H9 (cell line): ENCODE results near the gene USP3. TPM values are rescaled to one million over a fixed set of nuclear protein-coding genes. Genes with fewer than 3 reads are reported as not detected.

Experiments used
- DNase-seq: peaks from one replicate; pipeline ENCODE4 v3.0.0-alpha.2; 2017
- H2AFZ ChIP-seq: one replicate; pipeline ENCODE4 v1.6.1; 2013; ENCODE audit warnings: mild to moderate bottlenecking, low read length, control low read depth, moderate library complexity
- H2AK5ac ChIP-seq: 2 replicates; pipeline ENCODE4 v1.6.1; 2013; ENCODE audit warnings: low read length, control low read depth, mixed read lengths; ENCODE audit not compliant: insufficient read length
- H2BK120ac ChIP-seq: one replicate; pipeline ENCODE4 v1.6.1; 2013; ENCODE audit warnings: low read depth, mild to moderate bottlenecking, low read length, control low read depth, inconsistent platforms; ENCODE audit not compliant: poor library complexity, severe bottlenecking
- H2BK12ac ChIP-seq: 2 replicates; pipeline ENCODE4 v1.6.1; 2013; ENCODE audit warnings: low read length, control low read depth, mixed read lengths, low read depth; ENCODE audit not compliant: insufficient read length
- H2BK15ac ChIP-seq: 2 replicates; pipeline ENCODE4 v1.6.1; 2013; ENCODE audit warnings: low read depth, low read length, control low read depth
- H2BK20ac ChIP-seq: one replicate; pipeline ENCODE4 v1.6.1; 2013; ENCODE audit warnings: low read depth, mild to moderate bottlenecking, low read length, control low read depth, inconsistent platforms; ENCODE audit not compliant: poor library complexity, severe bottlenecking
- H2BK5ac ChIP-seq: 2 replicates; pipeline ENCODE4 v1.6.1; 2013; ENCODE audit warnings: low read length, control low read depth, mixed read lengths; ENCODE audit not compliant: insufficient read length
- H3K14ac ChIP-seq: 2 replicates; pipeline ENCODE4 v1.6.1; 2013; ENCODE audit warnings: low read length, control low read depth; ENCODE audit not compliant: insufficient read depth
- H3K18ac ChIP-seq: 2 replicates; pipeline ENCODE4 v1.6.1; 2013; ENCODE audit warnings: low read depth, mild to moderate bottlenecking, mixed read lengths, low read length, control low read depth; ENCODE audit not compliant: insufficient read length
- H3K23ac ChIP-seq: 2 replicates; pipeline ENCODE4 v1.6.1; 2013; ENCODE audit warnings: low read length, control low read depth, mixed read lengths, low read depth; ENCODE audit not compliant: insufficient read length
- H3K23me2 ChIP-seq: 2 replicates; pipeline ENCODE4 v1.6.1; 2013; ENCODE audit warnings: low read depth, mild to moderate bottlenecking, mixed read lengths, low read length, control low read depth; ENCODE audit not compliant: insufficient read length, poor library complexity, severe bottlenecking
- H3K27ac ChIP-seq: 2 replicates; pipeline ENCODE4 v1.5.1; 2013; ENCODE audit warnings: low read length, control low read depth, mixed read lengths, low read depth; ENCODE audit not compliant: insufficient read length
- H3K27me3 ChIP-seq: 2 replicates; pipeline ENCODE4 v1.6.1; 2013; ENCODE audit warnings: low read length, control low read depth, inconsistent platforms; ENCODE audit not compliant: insufficient read depth
- H3K4ac ChIP-seq: 2 replicates; pipeline ENCODE4 v1.6.1; 2013; ENCODE audit warnings: low read depth, mild to moderate bottlenecking, control low read depth, inconsistent platforms, low read length, moderate library complexity
- H3K4me1 ChIP-seq: 2 replicates; pipeline ENCODE4 v1.6.1; 2013; ENCODE audit warnings: low read length, control low read depth, inconsistent platforms; ENCODE audit not compliant: insufficient read depth
- H3K4me2 ChIP-seq: 2 replicates; pipeline ENCODE4 v1.6.1; 2013; ENCODE audit warnings: low read length, control low read depth, mixed read lengths; ENCODE audit not compliant: insufficient read length, insufficient read depth
- H3K56ac ChIP-seq: 2 replicates; pipeline ENCODE4 v1.6.1; 2013; ENCODE audit warnings: low read depth, mild to moderate bottlenecking, mixed read lengths, low read length, control low read depth; ENCODE audit not compliant: insufficient read length
- H3K79me1 ChIP-seq: 2 replicates; pipeline ENCODE4 v1.6.1; 2013; ENCODE audit warnings: low read depth, mild to moderate bottlenecking, moderate library complexity, low read length, control low read depth, inconsistent platforms; ENCODE audit not compliant: insufficient read depth, poor library complexity, severe bottlenecking
- H3K79me2 ChIP-seq: 2 replicates; pipeline ENCODE4 v1.6.1; 2013; ENCODE audit warnings: low read length, control low read depth, inconsistent platforms; ENCODE audit not compliant: insufficient read depth
- H3K9ac ChIP-seq: 2 replicates; pipeline ENCODE4 v1.6.1; 2013; ENCODE audit warnings: low read length, control low read depth, mixed read lengths; ENCODE audit not compliant: insufficient read length; ENCODE audit errors: extremely low read depth
- H3K9me3 ChIP-seq: one replicate; pipeline ENCODE4 v1.6.1; 2013; ENCODE audit warnings: low read depth, low read length, inconsistent platforms; ENCODE audit not compliant: control insufficient read depth
- H3T11ph ChIP-seq: one replicate; pipeline ENCODE4 v1.6.1; 2013; ENCODE audit warnings: mild to moderate bottlenecking, low read length, control low read depth, inconsistent platforms
- H4K20me1 ChIP-seq: one replicate; pipeline ENCODE4 v1.6.1; 2013; ENCODE audit not compliant: control insufficient read depth, insufficient read length, insufficient read depth
- H4K5ac ChIP-seq: 2 replicates; pipeline ENCODE4 v1.6.1; 2013; ENCODE audit warnings: low read depth, mild to moderate bottlenecking, mixed read lengths, low read length, control low read depth; ENCODE audit not compliant: insufficient read length
- H4K8ac ChIP-seq: replicated peaks from 2 replicates; pipeline ENCODE4 v1.6.1; 2013; ENCODE audit warnings: low read length, control low read depth, mixed read lengths, low read depth; ENCODE audit not compliant: insufficient read length
- H4K91ac ChIP-seq: 2 replicates; pipeline ENCODE4 v1.6.1; 2013; ENCODE audit warnings: low read depth, mild to moderate bottlenecking, moderate library complexity, mixed read lengths, low read length, control low read depth; ENCODE audit not compliant: insufficient read length
- H3K27ac Mint-ChIP-seq, 3 experiments: 2 replicates in 2 of 3; 3 replicates in 1 of 3; pipeline ENCODE4 v1.8.0; 2020 to 2021; ENCODE audit warnings: mixed read lengths in 3 of 3, mild to moderate bottlenecking in 1 of 3, moderate library complexity in 1 of 3
- H3K27me3 Mint-ChIP-seq: 2 replicates; pipeline ENCODE4 v1.8.0; 2021; ENCODE audit warnings: low read depth, mild to moderate bottlenecking, moderate library complexity, mixed read lengths
- H3K36me3 Mint-ChIP-seq, 3 experiments: 2 replicates in 2 of 3; 3 replicates in 1 of 3; pipeline ENCODE4 v1.8.0; 2020 to 2021; ENCODE audit warnings: low read depth in 3 of 3, mixed read lengths in 3 of 3; ENCODE audit not compliant: insufficient read depth in 1 of 3
- H3K4me1 Mint-ChIP-seq, 2 experiments: 2 replicates each; pipeline ENCODE4 v1.8.0; 2020; ENCODE audit warnings: mixed read lengths in 2 of 2
- H3K4me3 Mint-ChIP-seq, 2 experiments: 2 replicates in 1 of 2; 3 replicates in 1 of 2; pipeline ENCODE4 v1.8.0; 2020 to 2021; ENCODE audit warnings: mild to moderate bottlenecking in 2 of 2, mixed read lengths in 2 of 2, moderate library complexity in 1 of 2
- H3K9me3 Mint-ChIP-seq, 2 experiments: 2 replicates in 1 of 2; 3 replicates in 1 of 2; pipeline ENCODE4 v1.8.0; 2020; ENCODE audit warnings: mild to moderate bottlenecking in 2 of 2, mixed read lengths in 2 of 2, moderate library complexity in 1 of 2
- CTCF ChIP-seq: fragments of 200-600 bp; sonication (generic); conservative IDR thresholded peaks from 3 replicates; pipeline ENCODE4 v1.8.0; 2021; ENCODE audit warnings: antibody characterized with exemption, mild to moderate bottlenecking
- WGBS: extraction: QIAGEN DNeasy Blood & Tissue Kit; methylation state at CpG from one replicate; pipeline ENCODE4 v1.1.7; 2013; ENCODE audit warnings: missing lambda C conversion rate, low lambda C conversion rate, mixed read lengths; ENCODE audit not compliant: insufficient read length; ENCODE audit errors: extremely low coverage; 5-methylcytosine and 5-hydroxymethylcytosine counted together
- total RNA-seq: library from RNA; stranded (reverse); gene quantifications from 2 replicates; pipeline ENCODE4 v1.2.1, GENCODE V29; 2021

The USP3 gene
- total RNA-seq, 1 experiment from 2014 or later: 14.2 TPM

- H4K20me1 ChIP-seq: no peaks in the 10 kb centered on the region
- no peak overlapping the region for H2BK12ac ChIP-seq
- H4K8ac ChIP-seq: no peak overlapping the region
- Mint-ChIP-seq H3K4me1 (peaks cover 28 to 36% of the 10 kb centered on the region in 2 experiments), H3K27me3 (peaks cover 63% of the 10 kb centered on the region), H3K27ac (no peak overlapping the region), H3K4me3 (no peak overlapping the region), H3K36me3 (no peaks in the 10 kb centered on the region; a peak in 1 of 7 replicates), H3K9me3 (no peaks in the 10 kb centered on the region; a peak in 2 of 5 replicates)
- H3K4ac ChIP-seq: no peak overlapping the region
- no peak overlapping the region for H3K56ac ChIP-seq
- no peak overlapping the region for H3K18ac ChIP-seq
- H3K9me3 ChIP-seq: no peaks in the 10 kb centered on the region
- no peaks in the 10 kb centered on the region; the same call in 1 of the 2 replicates for H3K4me1 ChIP-seq
- H3K23ac ChIP-seq: no peak overlapping the region
- no peak overlapping the region for H3K9ac ChIP-seq
- no peaks in the 10 kb centered on the region for H3K79me1 ChIP-seq
- H3K27me3 ChIP-seq: no peaks in the 10 kb centered on the region; the same call in 1 of the 2 replicates
- no peak for DNase-seq
- H2AK5ac ChIP-seq: no peak overlapping the region
- no peaks in the 10 kb centered on the region for H3K23me2 ChIP-seq
- H2BK20ac ChIP-seq: no peak overlapping the region
- TF ChIP-seq CTCF: no peak
- no peak overlapping the region for H3K4me2 ChIP-seq
- no peak overlapping the region for H2BK15ac ChIP-seq
- H4K91ac ChIP-seq: no peak overlapping the region
- no peak overlapping the region for H4K5ac ChIP-seq
- no peak overlapping the region for H2BK120ac ChIP-seq
- no peak overlapping the region for H3K27ac ChIP-seq
- H3T11ph ChIP-seq: no peak overlapping the region
- H3K14ac ChIP-seq: no peak overlapping the region
- H2AFZ ChIP-seq: no peak overlapping the region
- WGBS: no CpG with 5 or more reads among the region's 5 CpGs
- no peak overlapping the region for H2BK5ac ChIP-seq
- H3K79me2 ChIP-seq: no peaks in the 10 kb centered on the region
Observed at GRCh38 chr15:63489352-63489751, 15.0 kb upstream of the USP3 start.
